ENCODE results near the gene SPATA12.

DNA sequence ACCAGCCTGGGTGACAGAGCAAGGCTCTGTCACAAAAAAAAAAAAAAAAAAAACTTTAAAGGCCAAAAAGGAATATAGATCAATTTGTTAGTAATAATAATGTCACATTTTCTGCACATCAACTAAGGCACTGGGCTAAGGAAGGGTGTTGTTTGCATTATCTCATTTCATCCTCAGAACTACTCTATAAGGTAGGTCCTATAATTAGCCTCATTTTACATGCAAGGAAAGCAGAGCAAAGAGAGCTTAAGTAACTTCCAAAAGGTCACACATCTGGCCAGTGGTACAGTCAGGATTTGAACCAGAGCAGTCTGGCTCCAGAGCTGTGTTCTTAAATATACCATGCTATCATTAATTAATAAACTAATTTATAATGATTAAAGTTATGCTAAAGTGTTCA lies 42.2 kb upstream of the SPATA12 start:
- TF ChIP-seq POLR2A (IDR thresholded peaks at IDR 0.05) (no peak), POLR2AphosphoS5 (IDR thresholded peaks at IDR 0.05) (no peak)
- TF ChIP-seq, protein P1, sequence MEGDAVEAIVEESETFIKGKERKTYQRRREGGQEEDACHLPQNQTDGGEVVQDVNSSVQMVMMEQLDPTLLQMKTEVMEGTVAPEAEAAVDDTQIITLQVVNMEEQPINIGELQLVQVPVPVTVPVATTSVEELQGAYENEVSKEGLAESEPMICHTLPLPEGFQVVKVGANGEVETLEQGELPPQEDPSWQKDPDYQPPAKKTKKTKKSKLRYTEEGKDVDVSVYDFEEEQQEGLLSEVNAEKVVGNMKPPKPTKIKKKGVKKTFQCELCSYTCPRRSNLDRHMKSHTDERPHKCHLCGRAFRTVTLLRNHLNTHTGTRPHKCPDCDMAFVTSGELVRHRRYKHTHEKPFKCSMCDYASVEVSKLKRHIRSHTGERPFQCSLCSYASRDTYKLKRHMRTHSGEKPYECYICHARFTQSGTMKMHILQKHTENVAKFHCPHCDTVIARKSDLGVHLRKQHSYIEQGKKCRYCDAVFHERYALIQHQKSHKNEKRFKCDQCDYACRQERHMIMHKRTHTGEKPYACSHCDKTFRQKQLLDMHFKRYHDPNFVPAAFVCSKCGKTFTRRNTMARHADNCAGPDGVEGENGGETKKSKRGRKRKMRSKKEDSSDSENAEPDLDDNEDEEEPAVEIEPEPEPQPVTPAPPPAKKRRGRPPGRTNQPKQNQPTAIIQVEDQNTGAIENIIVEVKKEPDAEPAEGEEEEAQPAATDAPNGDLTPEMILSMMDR (IDR thresholded peaks at IDR 0.05): no peak
